H1 (cell line): ENCODE data around the gene SEC24B. TPM values are rescaled to one million over a fixed set of nuclear protein-coding genes. Genes with fewer than 3 reads are reported as not detected.

Experiments used
- CTCF ChIA-PET: fragments of 300-600 bp; sonication (Branson Sonifier 250); formaldehyde crosslinking; loops from one replicate; lab custom pipeline; 2021; ENCODE audit not compliant: partially characterized antibody; lab: Charles Lee
- POLR2A ChIA-PET: fragments of 300-600 bp; sonication (Branson Sonifier 250); formaldehyde crosslinking; loops from one replicate; lab custom pipeline; 2021; ENCODE audit warnings: inconsistent platforms; ENCODE audit not compliant: partially characterized antibody; lab: Charles Lee
- DNase-seq, 2 experiments: peaks; one replicate each; pipeline versions ENCODE4 v3.0.0 to v3.0.0-alpha.2; 2010 to 2022; ENCODE audit warnings: low spot score in 2 of 2, low read depth in 1 of 2, mixed read lengths in 1 of 2
- FAIRE-seq: peaks from 2 replicates; lab custom pipeline; 2011; peaks lifted over from hg19 to GRCh38; lab: Jason Lieb, UNC
- H2AFZ ChIP-seq: 2 replicates; pipeline ENCODE4 v1.8.1; 2012; ENCODE audit warnings: low read length, inconsistent platforms
- H2AK5ac ChIP-seq: 2 replicates; pipeline ENCODE4 v1.6.1; 2013; ENCODE audit warnings: low read depth, low read length
- H2BK120ac ChIP-seq: replicated peaks from 2 replicates; pipeline ENCODE3; 2013; ENCODE audit warnings: low read depth, low read length, inconsistent platforms
- H2BK12ac ChIP-seq: 2 replicates; pipeline ENCODE4 v1.6.1; 2013; ENCODE audit warnings: low read depth, low read length
- H2BK15ac ChIP-seq: 2 replicates; pipeline ENCODE4 v1.6.1; 2013; ENCODE audit warnings: low read length
- H2BK20ac ChIP-seq: 2 replicates; pipeline ENCODE4 v1.6.1; 2013; ENCODE audit warnings: low read length
- H2BK5ac ChIP-seq: 2 replicates; pipeline ENCODE4 v1.6.1; 2013; ENCODE audit warnings: low read depth, low read length
- H3K14ac ChIP-seq: 2 replicates; pipeline ENCODE4 v1.6.1; 2013; ENCODE audit warnings: inconsistent platforms; ENCODE audit not compliant: insufficient read length
- H3K18ac ChIP-seq: 2 replicates; pipeline ENCODE4 v1.6.1; 2013; ENCODE audit warnings: low read length; ENCODE audit errors: extremely low read depth
- H3K23ac ChIP-seq: 2 replicates; pipeline ENCODE4 v1.6.1; 2013; ENCODE audit warnings: inconsistent platforms; ENCODE audit not compliant: insufficient read length
- H3K23me2 ChIP-seq: 2 replicates; pipeline ENCODE4 v1.6.1; 2013; ENCODE audit warnings: low read depth, low read length
- H3K27ac ChIP-seq: 2 replicates; pipeline ENCODE4 v1.6.1; 2011; ENCODE audit warnings: low read depth, low read length, inconsistent platforms
- H3K27me3 ChIP-seq, 4 experiments: replicated peaks in 1 of 4; 1 replicate in 1 of 4; 2 replicates in 3 of 4; pipeline versions ENCODE4 v1.6.1 to v1.8.1; 2011 to 2013; ENCODE audit warnings: low read length in 3 of 4, mild to moderate bottlenecking in 3 of 4, inconsistent platforms in 2 of 4, mixed read lengths in 2 of 4, moderate library complexity in 1 of 4; ENCODE audit not compliant: control insufficient read depth in 3 of 4, insufficient read depth in 3 of 4; ENCODE audit errors: extremely low read depth in 1 of 4
- H3K36me3 ChIP-seq, 4 experiments: 2 replicates each; pipeline versions ENCODE4 v1.6.1 to v1.8.1; 2011 to 2013; ENCODE audit warnings: mild to moderate bottlenecking in 4 of 4, low read length in 3 of 4, moderate library complexity in 2 of 4, control low read depth in 1 of 4, inconsistent platforms in 1 of 4; ENCODE audit not compliant: insufficient read depth in 4 of 4, control insufficient read depth in 2 of 4
- H3K4ac ChIP-seq: replicated peaks from 2 replicates; pipeline ENCODE3; 2013; ENCODE audit warnings: low read length, low read depth, mixed read lengths, inconsistent platforms; ENCODE audit not compliant: insufficient read length
- H3K4me1 ChIP-seq, 4 experiments: replicated peaks in 1 of 4; 1 replicate in 1 of 4; 2 replicates in 3 of 4; pipeline versions ENCODE4 v1.6.1 to v1.8.1; 2011 to 2013; ENCODE audit warnings: low read length in 3 of 4, inconsistent platforms in 2 of 4, mixed read lengths in 1 of 4; ENCODE audit not compliant: insufficient read depth in 4 of 4, control insufficient read depth in 3 of 4
- H3K4me2 ChIP-seq, 2 experiments: 2 replicates each; pipeline versions ENCODE4 v1.6.1 to v1.8.1; 2011 to 2013; ENCODE audit warnings: low read depth in 2 of 2, low read length in 2 of 2, control low read depth in 1 of 2, inconsistent platforms in 1 of 2, mild to moderate bottlenecking in 1 of 2; ENCODE audit not compliant: insufficient read depth in 1 of 2
- H3K4me3 ChIP-seq, 4 experiments: fragments of 200-600, 300-600 bp in 1 of 4; sonication (generic), shearing (Covaris generic), sonication (Bioruptor Twin) in 1 of 4; 2 replicates each; pipeline versions ENCODE4 v1.5.1 to v1.8.1; 2011 to 2016; ENCODE audit warnings: low read length in 4 of 4, low read depth in 3 of 4, control low read depth in 2 of 4, inconsistent platforms in 2 of 4, mild to moderate bottlenecking in 2 of 4, mixed read lengths in 1 of 4, moderate library complexity in 1 of 4; ENCODE audit not compliant: insufficient read depth in 2 of 4; ENCODE audit errors: extremely low read depth in 1 of 4
- H3K56ac ChIP-seq: replicated peaks from 2 replicates; pipeline ENCODE3; 2013; ENCODE audit warnings: low read depth, mild to moderate bottlenecking, mixed read lengths, low read length, inconsistent platforms; ENCODE audit not compliant: insufficient read length
- H3K79me1 ChIP-seq: 2 replicates; pipeline ENCODE4 v1.6.1; 2013; ENCODE audit warnings: low read depth, low read length, control low read depth
- H3K79me2 ChIP-seq, 2 experiments: 2 replicates each; pipeline versions ENCODE4 v1.6.1 to v1.8.1; 2012 to 2013; ENCODE audit warnings: low read length in 2 of 2, mild to moderate bottlenecking in 2 of 2, inconsistent platforms in 1 of 2; ENCODE audit not compliant: insufficient read depth in 2 of 2, control insufficient read depth in 1 of 2
- H3K9ac ChIP-seq, 4 experiments: replicated peaks in 1 of 4; 1 replicate in 1 of 4; 2 replicates in 3 of 4; pipeline versions ENCODE4 v1.6.1 to v1.8.1; 2011 to 2013; ENCODE audit warnings: low read depth in 3 of 4, low read length in 3 of 4, control low read depth in 2 of 4, mild to moderate bottlenecking in 2 of 4, moderate library complexity in 2 of 4, inconsistent platforms in 1 of 4; ENCODE audit errors: extremely low read depth in 1 of 4
- H3K9me3 ChIP-seq, 2 experiments: 2 replicates each; pipeline versions ENCODE4 v1.6.1 to v1.8.1; 2012 to 2013; ENCODE audit warnings: mild to moderate bottlenecking in 2 of 2, moderate library complexity in 2 of 2, control low read depth in 1 of 2, inconsistent platforms in 1 of 2, low read depth in 1 of 2, low read length in 1 of 2, mixed read lengths in 1 of 2; ENCODE audit not compliant: insufficient read depth in 2 of 2
- H4K20me1 ChIP-seq, 2 experiments: replicated peaks in 1 of 2; 2 replicates each; pipeline versions ENCODE3 to v1.8.1; 2011 to 2013; ENCODE audit warnings: inconsistent platforms in 2 of 2, low read length in 2 of 2, mild to moderate bottlenecking in 1 of 2; ENCODE audit not compliant: insufficient read depth in 2 of 2, control insufficient read depth in 1 of 2
- H4K5ac ChIP-seq: 2 replicates; pipeline ENCODE4 v1.6.1; 2013; ENCODE audit warnings: low read length, low read depth, mixed read lengths, inconsistent platforms; ENCODE audit not compliant: insufficient read length
- H4K8ac ChIP-seq: 2 replicates; pipeline ENCODE4 v1.8.0; 2013; ENCODE audit warnings: mild to moderate bottlenecking, moderate library complexity, low read length, inconsistent platforms; ENCODE audit not compliant: insufficient read depth; ENCODE audit errors: extremely low read depth
- H4K91ac ChIP-seq: replicated peaks from 2 replicates; pipeline ENCODE3; 2013; ENCODE audit warnings: low read length, mixed read lengths, inconsistent platforms; ENCODE audit not compliant: insufficient read length
- ASH2L ChIP-seq: fragments of 200-600, 300-600 bp; sonication (generic); IDR thresholded peaks from one replicate; pipeline ENCODE4 v1.7.1; 2017; ENCODE audit warnings: low read length
- BCL11A ChIP-seq, 2 experiments: IDR thresholded peaks; one replicate each; pipeline ENCODE4 v1.6.1; 2011; ENCODE audit warnings: low read depth in 2 of 2, low read length in 2 of 2, mild to moderate bottlenecking in 2 of 2
- CHD2 ChIP-seq: IDR thresholded peaks from 2 replicates; pipeline ENCODE4 v1.6.1; 2012; ENCODE audit warnings: low read length, improper control_type of control experiment
- GABPA ChIP-seq: IDR thresholded peaks from 2 replicates; pipeline ENCODE4 v1.6.1; 2011; ENCODE audit warnings: mild to moderate bottlenecking, low read length, moderate library complexity, borderline replicate concordance; ENCODE audit not compliant: insufficient read depth
- HDAC6 ChIP-seq: IDR thresholded peaks from one replicate; pipeline ENCODE4 v1.7.1; 2012; ENCODE audit warnings: low read depth, mild to moderate bottlenecking, inconsistent platforms, low read length, moderate library complexity
- KDM5A ChIP-seq: fragments of 200-600 bp; IDR thresholded peaks from 2 replicates; pipeline ENCODE4 v1.7.1; 2012; ENCODE audit warnings: mild to moderate bottlenecking, low read length, inconsistent platforms, mixed read lengths
- PHF8 ChIP-seq: fragments of 200-600 bp; sonication (generic); conservative IDR thresholded peaks from 2 replicates; pipeline ENCODE4 v1.7.1; 2012; ENCODE audit warnings: low read depth, mild to moderate bottlenecking, inconsistent platforms, low read length, moderate library complexity
- SRF ChIP-seq: IDR thresholded peaks from 2 replicates; pipeline ENCODE4 v1.6.1; 2011; ENCODE audit warnings: mild to moderate bottlenecking, low read depth, low read length, moderate library complexity
- SUZ12 ChIP-seq: fragments of 200-600 bp; sonication (generic); IDR thresholded peaks from 2 replicates; pipeline ENCODE4 v1.6.1; 2012; ENCODE audit warnings: mild to moderate bottlenecking, inconsistent platforms, low read length, moderate library complexity, mixed read lengths
- TAF7 ChIP-seq: optimal IDR thresholded peaks from 2 replicates; pipeline ENCODE3; 2011; ENCODE audit warnings: low read depth, mild to moderate bottlenecking, inconsistent platforms, low read length, moderate library complexity, borderline replicate concordance
- YY1 ChIP-seq: IDR thresholded peaks from 2 replicates; pipeline ENCODE4 v1.6.1; 2011; ENCODE audit warnings: low read depth, mild to moderate bottlenecking, low read length
- ZNF274 ChIP-seq: IDR thresholded peaks from 2 replicates; pipeline ENCODE4 v1.7.0; 2012; ENCODE audit warnings: low read length, borderline replicate concordance; ENCODE audit errors: extremely low read depth
- WGBS, 2 experiments: shearing (Covaris generic) in 1 of 2; methylation state at CpG; one replicate each; pipeline versions ENCODE4 v1.1.6 to v1.1.7; 2013 to 2015; ENCODE audit warnings: low lambda C conversion rate in 2 of 2, mixed read lengths in 2 of 2, inconsistent platforms in 1 of 2, low coverage in 1 of 2, missing lambda C conversion rate in 1 of 2; ENCODE audit not compliant: insufficient replicate concordance in 2 of 2, insufficient coverage in 1 of 2, insufficient read length in 1 of 2; ENCODE audit errors: extremely low coverage in 1 of 2, missing lambda C conversion rate in 1 of 2; 5-methylcytosine and 5-hydroxymethylcytosine counted together
- polyA plus RNA-seq, 7 experiments: library from polyadenylated mRNA; depleted of rRNA in 3 of 7; stranded (reverse) in 5 of 7; unstranded in 2 of 7; fragments of >200 nt in 5 of 7; fragments of 200-250 nt in 2 of 7; gene quantifications; 1 replicate in 5 of 7; 2 replicates in 1 of 7; 4 replicates in 1 of 7; pipeline versions ENCODE4 v1.2.1 to v1.2.3, GENCODE V29; 2011 to 2013; ENCODE audit warnings: missing spikeins in 2 of 7, mixed read lengths in 2 of 7
- total RNA-seq: library from RNA; stranded (reverse); fragmentation: NEBNext Ultra II Directional; extraction: Animal tissue kit (Norgen Biotek cat#: 25700); gene quantifications from 2 replicates; pipeline ENCODE4 v1.2.1, GENCODE V29; 2021
- TF ChIP-seq, protein P1 (sequence below): IDR thresholded peaks from 2 replicates; pipeline ENCODE4 v1.6.1; 2012; ENCODE audit warnings: low read length, inconsistent platforms

Gene SEC24B
- total and polyA plus RNA-seq, 2 of the 8 experiments (the other 6 are each of a cell fraction or from before 2014, with no cell fraction given): 25.6 to 30.9 TPM

- Histone ChIP-seq H3K9me3 (no peaks in the 10 kb centered on the region), H3K14ac (no peak overlapping the region), H4K91ac (no peak overlapping the region), H3K23me2 (peaks cover 4% of the 10 kb centered on the region), H2BK5ac (no peak overlapping the region), H3K27ac (no peak overlapping the region), H4K20me1 (peaks cover 4 to 7% of the 10 kb centered on the region in 2 experiments), H4K8ac (no peak overlapping the region), H3K4ac (no peak overlapping the region), H3K9ac (no peak overlapping the region), H3K56ac (no peak overlapping the region), H2AFZ (no peak overlapping the region), H3K36me3 (no peaks in the 10 kb centered on the region), H3K27me3 (no peaks in the 10 kb centered on the region), H3K79me1 (peaks cover 7% of the 10 kb centered on the region; the same call in 1 of the 2 replicates), H3K79me2 (peaks cover 6 to 69% of the 10 kb centered on the region in 2 experiments; a peak in 3 of 4 replicates), H2AK5ac (no peak overlapping the region), H3K4me2 (peak overlapping the region in 1 of 2 experiments; percentile 50; a peak in 1 of 4 replicates), H2BK120ac (no peak overlapping the region), H3K23ac (no peak overlapping the region), H2BK20ac (no peak overlapping the region), H3K4me1 (peaks cover 2 to 10% (median 7%) of the 10 kb centered on the region in 4 experiments; a peak in 4 of 7 replicates), H2BK12ac (no peak overlapping the region), H2BK15ac (no peak overlapping the region), H3K18ac (no peak overlapping the region), H4K5ac (no peak overlapping the region), H3K4me3 (no peak overlapping the region)
- DNase-seq (no peak), FAIRE-seq (no peak)
- POLR2A ChIA-PET: no interaction called here
- WGBS, 2 experiments: 83% methylated on average over 3 of the region's 3 CpGs; no CpG with 5 or more reads in 1 of the 2 experiments
- CTCF ChIA-PET: interaction anchor here (1.8 kb wide), 1 partner anchor 42 kb away, joined by 3 read pairs; no protein-coding TSS in a partner anchor
- TF ChIP-seq SRF: no peak
- TF ChIP-seq CHD2: no peak
- no peak for TF ChIP-seq ASH2L
- no peak for TF ChIP-seq BCL11A (IDR thresholded peaks at IDR 0.05; ENCODE audit: low read depth in 2 of 2, low read length in 2 of 2)
- TF ChIP-seq GABPA: no peak
- TF ChIP-seq, protein P1, sequence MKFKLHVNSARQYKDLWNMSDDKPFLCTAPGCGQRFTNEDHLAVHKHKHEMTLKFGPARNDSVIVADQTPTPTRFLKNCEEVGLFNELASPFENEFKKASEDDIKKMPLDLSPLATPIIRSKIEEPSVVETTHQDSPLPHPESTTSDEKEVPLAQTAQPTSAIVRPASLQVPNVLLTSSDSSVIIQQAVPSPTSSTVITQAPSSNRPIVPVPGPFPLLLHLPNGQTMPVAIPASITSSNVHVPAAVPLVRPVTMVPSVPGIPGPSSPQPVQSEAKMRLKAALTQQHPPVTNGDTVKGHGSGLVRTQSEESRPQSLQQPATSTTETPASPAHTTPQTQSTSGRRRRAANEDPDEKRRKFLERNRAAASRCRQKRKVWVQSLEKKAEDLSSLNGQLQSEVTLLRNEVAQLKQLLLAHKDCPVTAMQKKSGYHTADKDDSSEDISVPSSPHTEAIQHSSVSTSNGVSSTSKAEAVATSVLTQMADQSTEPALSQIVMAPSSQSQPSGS: no peak
- TF ChIP-seq PHF8: no peak
- no peak for TF ChIP-seq KDM5A
- TF ChIP-seq ZNF274: no peak
- TF ChIP-seq TAF7: no peak
- no peak for TF ChIP-seq HDAC6
- TF ChIP-seq YY1: no peak
- TF ChIP-seq SUZ12: no peak
Observed at GRCh38 chr4:109436504-109436903, 2.9 kb downstream of the SEC24B start.
